Stimulated activated naive CD8-positive, alpha-beta T cell treated with anti-CD3 and anti-CD28 coated beads, Interleukin-15, amount 100 ng/mL, for 72 hours (primary cell): ENCODE results near the gene KDM5C.
A peak's percentile ranks its signal among the peaks of the same experiment; 100 is the strongest.

Experiments used
- ATAC-seq: fragments of 150-1000 bp; cut with Tn5 transposase; 2 replicates; pipeline ENCODE4 v1.10.0; 2021; ENCODE audit warnings: mild to moderate bottlenecking, moderate library complexity
- DNase-seq, 2 donors: peaks; one replicate each; pipeline ENCODE4 v3.0.0; 2021 to 2022
- H3K27ac Mint-ChIP-seq, 2 donors: one replicate each; pipeline ENCODE4 v1.8.0; 2022; ENCODE audit warnings: mild to moderate bottlenecking in 2 of 2, mixed read lengths in 2 of 2, moderate library complexity in 2 of 2
- H3K27me3 Mint-ChIP-seq: one replicate; pipeline ENCODE4 v1.8.0; 2022; ENCODE audit warnings: mixed read lengths
- H3K4me1 Mint-ChIP-seq: one replicate; pipeline ENCODE4 v1.8.0; 2022; ENCODE audit warnings: mild to moderate bottlenecking, mixed read lengths
- H3K4me3 Mint-ChIP-seq, 2 donors: one replicate each; pipeline ENCODE4 v1.8.0; 2022; ENCODE audit warnings: mild to moderate bottlenecking in 2 of 2, mixed read lengths in 2 of 2, moderate library complexity in 1 of 2
- H3K9me3 Mint-ChIP-seq, 2 donors: one replicate each; pipeline ENCODE4 v1.8.0; 2022; ENCODE audit warnings: mixed read lengths in 2 of 2

Gene KDM5C

GRCh38 chrX:53256446-53257041 is 31.5 kb upstream of the KDM5C start:
- DNase-seq, result no peak
- H3K9me3 Mint-ChIP-seq, result no peaks in the 10 kb centered on the region
- no peak overlapping the region for H3K4me3 Mint-ChIP-seq
- ATAC-seq, result no peak
- peaks cover 5% of the 10 kb centered on the region for H3K4me1 Mint-ChIP-seq
- H3K27me3 Mint-ChIP-seq, result peaks cover under 1% of the 10 kb centered on the region
- no peak overlapping the region for H3K27ac Mint-ChIP-seq

GRCh38 chrX:53255738-53256191 is 30.8 kb upstream of the KDM5C start:
- H3K4me3 Mint-ChIP-seq, result no peak overlapping the region
- DNase-seq (no peak), ATAC-seq (no peak)
- H3K27me3 Mint-ChIP-seq, result no peaks in the 10 kb centered on the region
- no peaks in the 10 kb centered on the region for H3K9me3 Mint-ChIP-seq
- no peaks in the 10 kb centered on the region for H3K4me1 Mint-ChIP-seq
- H3K27ac Mint-ChIP-seq, result no peak overlapping the region

- no peak overlapping the region for H3K4me3 Mint-ChIP-seq
- H3K4me1 Mint-ChIP-seq, result no peaks in the 10 kb centered on the region
- DNase-seq, result no peak
- H3K27me3 Mint-ChIP-seq, result no peaks in the 10 kb centered on the region
- ATAC-seq, result no peak
- no peaks in the 10 kb centered on the region for H3K9me3 Mint-ChIP-seq
- H3K27ac Mint-ChIP-seq, result no peak overlapping the region
Observed at GRCh38 chrX:53254570-53255461, 29.8 kb upstream of the KDM5C start.

GRCh38 chrX:53253293-53254020 is 28.4 kb upstream of the KDM5C start:
- Mint-ChIP-seq H3K4me3 (no peak overlapping the region), H3K27me3 (no peaks in the 10 kb centered on the region), H3K27ac (peak overlapping the region in 1 of 2 donors; percentile 26), H3K4me1 (no peaks in the 10 kb centered on the region), H3K9me3 (no peaks in the 10 kb centered on the region)
- DNase-seq (no peak), ATAC-seq (no peak)

- no peaks in the 10 kb centered on the region for H3K9me3 Mint-ChIP-seq
Observed at GRCh38 chrX:53251307-53251706, 26.3 kb upstream of the KDM5C start.

GRCh38 chrX:53250556-53250955 is 25.5 kb upstream of the KDM5C start:
- no peak overlapping the region for H3K4me3 Mint-ChIP-seq

More at GRCh38 chrX:53251307-53251706, 26.3 kb upstream of the KDM5C start:
- Mint-ChIP-seq H3K27ac (no peak overlapping the region), H3K4me3 (no peak overlapping the region), H3K27me3 (no peaks in the 10 kb centered on the region), H3K4me1 (no peaks in the 10 kb centered on the region)
- DNase-seq, result no peak
- no peak for ATAC-seq

GRCh38 chrX:53249408-53250042 is 24.5 kb upstream of the KDM5C start:
- no peak overlapping the region for H3K27ac Mint-ChIP-seq
- ATAC-seq, result no peak
- no peaks in the 10 kb centered on the region for H3K4me1 Mint-ChIP-seq

More at GRCh38 chrX:53250556-53250955, 25.5 kb upstream of the KDM5C start:
- Mint-ChIP-seq H3K4me1 (no peaks in the 10 kb centered on the region), H3K27ac (no peak overlapping the region), H3K27me3 (no peaks in the 10 kb centered on the region), H3K9me3 (no peaks in the 10 kb centered on the region)
- ATAC-seq (no peak), DNase-seq (no peak)

GRCh38 chrX:53247928-53248327 is 22.9 kb upstream of the KDM5C start:
- Mint-ChIP-seq H3K27me3 (no peaks in the 10 kb centered on the region), H3K9me3 (no peaks in the 10 kb centered on the region), H3K4me3 (no peak overlapping the region), H3K27ac (no peak overlapping the region), H3K4me1 (no peaks in the 10 kb centered on the region)
- ATAC-seq (no peak), DNase-seq (no peak)

More at GRCh38 chrX:53249408-53250042, 24.5 kb upstream of the KDM5C start:
- Mint-ChIP-seq H3K4me3 (no peak overlapping the region), H3K9me3 (no peaks in the 10 kb centered on the region), H3K27me3 (no peaks in the 10 kb centered on the region)
- DNase-seq, result no peak

GRCh38 chrX:53246231-53246630 is 21.2 kb upstream of the KDM5C start:
- no peak for ATAC-seq
- no peak overlapping the region for H3K4me3 Mint-ChIP-seq
- no peaks in the 10 kb centered on the region for H3K9me3 Mint-ChIP-seq
- no peak overlapping the region for H3K27ac Mint-ChIP-seq
- DNase-seq, result no peak
- H3K4me1 Mint-ChIP-seq, result no peaks in the 10 kb centered on the region
- H3K27me3 Mint-ChIP-seq, result no peaks in the 10 kb centered on the region

GRCh38 chrX:53244610-53245009 is 19.6 kb upstream of the KDM5C start:
- Mint-ChIP-seq H3K27me3 (no peaks in the 10 kb centered on the region), H3K4me3 (no peak overlapping the region), H3K4me1 (no peaks in the 10 kb centered on the region), H3K27ac (no peak overlapping the region), H3K9me3 (no peaks in the 10 kb centered on the region)
- DNase-seq (no peak), ATAC-seq (no peak)

GRCh38 chrX:53242310-53242709 is 17.3 kb upstream of the KDM5C start:
- no peak for ATAC-seq
- Mint-ChIP-seq H3K4me1 (peaks cover 9% of the 10 kb centered on the region), H3K9me3 (no peaks in the 10 kb centered on the region), H3K27ac (no peak overlapping the region), H3K4me3 (no peak overlapping the region), H3K27me3 (no peaks in the 10 kb centered on the region)
- no peak for DNase-seq

- no peak overlapping the region for H3K27ac Mint-ChIP-seq
- no peaks in the 10 kb centered on the region for H3K9me3 Mint-ChIP-seq
- ATAC-seq (no peak), DNase-seq (no peak)
- no peaks in the 10 kb centered on the region for H3K27me3 Mint-ChIP-seq
- H3K4me3 Mint-ChIP-seq, result no peak overlapping the region
- peaks cover 9% of the 10 kb centered on the region for H3K4me1 Mint-ChIP-seq
Observed at GRCh38 chrX:53241558-53241957, 16.6 kb upstream of the KDM5C start.

- peak overlapping the region in 1 of 2 donors; percentile 61 for H3K27ac Mint-ChIP-seq
- peak; percentile 31 to 55 for DNase-seq
- peaks cover 9% of the 10 kb centered on the region for H3K4me1 Mint-ChIP-seq
- ATAC-seq, result peak; percentile 89
- H3K4me3 Mint-ChIP-seq, result no peak overlapping the region
- H3K9me3 Mint-ChIP-seq, result no peaks in the 10 kb centered on the region
- H3K27me3 Mint-ChIP-seq, result no peaks in the 10 kb centered on the region
Observed at GRCh38 chrX:53239474-53239873, 14.5 kb upstream of the KDM5C start.

GRCh38 chrX:53237056-53237455 is 12.0 kb upstream of the KDM5C start:
- Mint-ChIP-seq H3K27me3 (no peaks in the 10 kb centered on the region), H3K27ac (no peak overlapping the region), H3K4me1 (peaks cover 9% of the 10 kb centered on the region), H3K4me3 (no peak overlapping the region), H3K9me3 (no peaks in the 10 kb centered on the region)
- DNase-seq (no peak), ATAC-seq (no peak)

- Mint-ChIP-seq H3K27ac (no peak overlapping the region), H3K27me3 (no peaks in the 10 kb centered on the region), H3K9me3 (no peaks in the 10 kb centered on the region), H3K4me3 (no peak overlapping the region), H3K4me1 (peaks cover 9% of the 10 kb centered on the region)
- peak; percentile 21 for ATAC-seq
- DNase-seq, result no peak
Observed at GRCh38 chrX:53236025-53236679, 11.1 kb upstream of the KDM5C start.
